K562 (cell line): Measurements from ENCODE around the gene MRAS. TPM values are rescaled to one million over a fixed set of nuclear protein-coding genes. Genes with fewer than 3 reads are reported as not detected.

Experiments used
- ATAC-seq: fragments of 200-7000 bp; cut with Tn5 transposase; 3 replicates; pipeline ENCODE4 v1.9.1; 2020; ENCODE audit warnings: moderate library complexity
- BruUV-seq: library from RNA; stranded (reverse); fragments of 400-500 nt; replicated peaks from 2 replicates; lab custom pipeline; 2021; lab: Mats Ljungman, UMichigan
- CTCF ChIA-PET: fragments of 300-600 bp; formaldehyde crosslinking; extraction: SDS; loops from one replicate; lab custom pipeline; 2021; ENCODE audit warnings: low intra/inter-chr PET ratio; lab: Yijun Ruan, JAX
- POLR2A ChIA-PET: fragments of 300-600, 350-650 bp; sonication (Branson Sonifier 250); formaldehyde crosslinking; extraction: SDS; loops from one replicate; lab custom pipeline; 2021; ENCODE audit warnings: antibody characterized with exemption, inconsistent platforms; lab: Yijun Ruan, JAX
- DNase-seq, 4 experiments: peaks; one replicate each; pipeline versions ENCODE4 v3.0.0 to v3.0.0-alpha.2; 2011 to 2018; ENCODE audit warnings: low spot score in 3 of 4, mixed read lengths in 3 of 4; ENCODE audit errors: extremely low read depth in 1 of 4
- FAIRE-seq: peaks from 2 replicates; lab custom pipeline; 2011; peaks lifted over from hg19 to GRCh38; lab: Jason Lieb, UNC
- H2AFZ ChIP-seq: 2 replicates; pipeline ENCODE4 v1.6.0; 2011; ENCODE audit warnings: low read depth, low read length, control low read depth, inconsistent platforms
- H3K27ac ChIP-seq: fragments of 200-600 bp; 3 replicates; pipeline ENCODE4 v1.8.0; 2011; ENCODE audit warnings: low read depth, mild to moderate bottlenecking, control low read depth, inconsistent platforms, low read length, moderate library complexity, mixed read lengths; ENCODE audit errors: extremely low read depth
- H3K27me3 ChIP-seq, 2 experiments: fragments of 300-600 bp in 1 of 2; 2 replicates in 1 of 2; 3 replicates in 1 of 2; pipeline versions ENCODE4 v1.6.0 to v1.8.0; 2011; ENCODE audit warnings: inconsistent platforms in 2 of 2, low read length in 2 of 2, mild to moderate bottlenecking in 1 of 2, mixed read lengths in 1 of 2, moderate library complexity in 1 of 2; ENCODE audit not compliant: control insufficient read depth in 2 of 2, insufficient read depth in 2 of 2
- H3K36me3 ChIP-seq: fragments of 300-600 bp; 3 replicates; pipeline ENCODE4 v1.8.0; 2011; ENCODE audit warnings: mild to moderate bottlenecking, low read length, inconsistent platforms; ENCODE audit not compliant: control insufficient read depth, insufficient read depth
- H3K4me1 ChIP-seq, 2 experiments: fragments of 200-600 bp in 1 of 2; replicated peaks in 1 of 2; 2 replicates in 1 of 2; 3 replicates in 1 of 2; pipeline versions ENCODE4 v1.5.1 to v1.8.0; 2011; ENCODE audit warnings: inconsistent platforms in 2 of 2, low read length in 2 of 2, mild to moderate bottlenecking in 1 of 2, mixed read lengths in 1 of 2, moderate library complexity in 1 of 2; ENCODE audit not compliant: control insufficient read depth in 2 of 2, insufficient read depth in 2 of 2
- H3K4me2 ChIP-seq: 2 replicates; pipeline ENCODE4 v1.6.1; 2011; ENCODE audit warnings: low read length, control low read depth, inconsistent platforms, mixed read lengths; ENCODE audit not compliant: insufficient read depth
- H3K4me3 ChIP-seq: fragments of 200-600 bp; sonication (generic), shearing (Covaris generic); 2 replicates; pipeline ENCODE4 v1.5.1; 2016; ENCODE audit warnings: control low read depth, inconsistent platforms
- H3K79me2 ChIP-seq: fragments of 200-600 bp; 3 replicates; pipeline ENCODE4 v1.8.0; 2011; ENCODE audit warnings: low read length, inconsistent platforms; ENCODE audit not compliant: control insufficient read depth, insufficient read depth
- H3K9ac ChIP-seq, 2 experiments: 2 replicates each; pipeline versions ENCODE4 v1.6.0 to v1.6.1; 2011; ENCODE audit warnings: low read depth in 2 of 2, low read length in 2 of 2, control low read depth in 1 of 2, inconsistent platforms in 1 of 2, mild to moderate bottlenecking in 1 of 2, mixed read lengths in 1 of 2; ENCODE audit not compliant: insufficient read depth in 1 of 2
- H3K9me1 ChIP-seq: one replicate; pipeline ENCODE4 v1.6.0; 2011; ENCODE audit warnings: inconsistent platforms, mild to moderate bottlenecking, low read length, moderate library complexity; ENCODE audit not compliant: control insufficient read depth, insufficient read depth
- H3K9me3 ChIP-seq: replicated peaks from 2 replicates; pipeline ENCODE4 v1.5.1; 2011; ENCODE audit warnings: low read depth, low read length, inconsistent platforms; ENCODE audit not compliant: control insufficient read depth, insufficient read depth
- H4K20me1 ChIP-seq: replicated peaks from 2 replicates; pipeline ENCODE4 v1.6.1; 2011; ENCODE audit warnings: low read length, inconsistent platforms, mixed read lengths; ENCODE audit not compliant: control insufficient read depth, insufficient read depth
- ETV1 ChIP-seq: fragments of 450-650 bp; conservative IDR thresholded peaks from 2 replicates; pipeline ENCODE4 v1.6.1; 2016; ENCODE audit warnings: missing genetic modification characterization, control low read depth, low read depth, missing compliant biosample characterization
- HMBOX1 ChIP-seq: sonication (generic); IDR thresholded peaks from 2 replicates; pipeline ENCODE4 v1.6.1; 2016
- HMG20B ChIP-seq: fragments of 250-450 bp; sonication (Bioruptor Pico); IDR thresholded peaks from 2 replicates; pipeline ENCODE4 v1.5.0; 2021; ENCODE audit warnings: mild to moderate bottlenecking
- MBD1 ChIP-seq: fragments of 250-450 bp; sonication (Bioruptor Pico); IDR thresholded peaks from 2 replicates; pipeline ENCODE4 v1.8.0; 2022; ENCODE audit warnings: inconsistent platforms
- MCM5 ChIP-seq: fragments of 450-650 bp; IDR thresholded peaks from 2 replicates; pipeline ENCODE4 v1.6.1; 2016; ENCODE audit warnings: low read depth
- NCOA1 ChIP-seq: fragments of 450-650 bp; IDR thresholded peaks from 2 replicates; pipeline ENCODE4 v1.6.1; 2016; ENCODE audit warnings: low read depth
- RHOXF2B ChIP-seq: fragments of 250-450 bp; sonication (Bioruptor Pico); conservative IDR thresholded peaks from 2 replicates; pipeline ENCODE4 v1.5.1; 2021
- SFPQ ChIP-seq: fragments of 200-400 bp; formaldehyde crosslinking; IDR thresholded peaks from 2 replicates; pipeline ENCODE4 v1.6.1; 2017; ENCODE audit warnings: mild to moderate bottlenecking, low read depth, low read length, moderate library complexity
- SRSF3 ChIP-seq: fragments of 200-400 bp; formaldehyde crosslinking; IDR thresholded peaks from 2 replicates; pipeline ENCODE4 v1.6.1; 2016; ENCODE audit warnings: mild to moderate bottlenecking, low read length, moderate library complexity; ENCODE audit not compliant: insufficient read depth
- TCF15 ChIP-seq: fragments of 250-450 bp; sonication (Bioruptor Pico); IDR thresholded peaks from 2 replicates; pipeline ENCODE4 v1.8.0; 2022; ENCODE audit warnings: moderate library complexity, mild to moderate bottlenecking, inconsistent platforms
- TCFL5 ChIP-seq: fragments of 250-450 bp; sonication (Bioruptor Pico); conservative IDR thresholded peaks from 2 replicates; pipeline ENCODE4 v1.6.1; 2021; ENCODE audit warnings: mild to moderate bottlenecking, moderate library complexity, matching md5 sums
- ZNF3 ChIP-seq: fragments of 250-450 bp; sonication (Bioruptor Pico); IDR thresholded peaks from 2 replicates; pipeline ENCODE4 v1.5.0; 2021; ENCODE audit warnings: mild to moderate bottlenecking, moderate library complexity
- WGBS: fragments of 100-300 bp; shearing (Covaris generic); methylation state at CpG from one replicate; pipeline ENCODE4 v1.1.6; 2016; ENCODE audit warnings: low coverage, mixed read lengths; ENCODE audit not compliant: insufficient coverage; ENCODE audit errors: missing lambda C conversion rate; 5-methylcytosine and 5-hydroxymethylcytosine counted together
- in situ Hi-C: fragments of 300-500 bp; cut with MboI; formaldehyde crosslinking; loops from 4 replicates; pipeline ENCODE4 v1.15.0; 2018; ENCODE audit warnings: inconsistent platforms, mixed read lengths
- intact Hi-C: fragments of 100-400 bp; cut with micrococcal nuclease; formaldehyde crosslinking; loops from 2 replicates; pipeline ENCODE4 v1.14.2; 2022
- polyA plus RNA-seq, 8 experiments: library from polyadenylated mRNA; depleted of rRNA in 4 of 8; stranded (reverse) in 5 of 8; unstranded in 3 of 8; fragments of >200 nt; fragmentation: Nextera tagmentation in 2 of 8; fragmentation: Illumina TruSeq in 1 of 8; extraction: Ambion mirVana in 2 of 8; extraction: Trizol in 1 of 8; gene quantifications; 2 replicates each; pipeline versions ENCODE4 v1.2.1 to v1.2.3, GENCODE V29; 2011 to 2014; ENCODE audit warnings: inconsistent platforms in 1 of 8, missing spikeins in 1 of 8
- total RNA-seq, 7 experiments: library from RNA; depleted of rRNA in 6 of 7; stranded (reverse); fragments of >200 nt in 6 of 7; fragmentation: Illumina TruSeq in 2 of 7; extraction: Trizol in 2 of 7; gene quantifications; 2 replicates each; pipeline versions ENCODE4 v1.2.1 to v1.2.3, GENCODE V29; 2011 to 2021; ENCODE audit warnings: low replicate concordance in 1 of 7

MRAS gene
- total and polyA plus RNA-seq, 9 of the 15 experiments (the other 6 are each of a cell fraction or from before 2014, with no cell fraction given), result 1.5 to 10.0 (median 5.0) TPM

GRCh38 chr3:138438896-138439295 is 90.5 kb downstream of the MRAS start:
- Histone ChIP-seq H3K9me3 (no peaks in the 10 kb centered on the region), H3K9me1 (no peaks in the 10 kb centered on the region), H3K4me2 (no peak overlapping the region), H3K79me2 (no peaks in the 10 kb centered on the region), H3K27ac (no peak overlapping the region), H2AFZ (no peak overlapping the region), H3K27me3 (peaks cover 0 to 50% of the 10 kb centered on the region in 2 experiments; a peak in 2 of 5 replicates), H3K4me3 (no peak overlapping the region), H3K4me1 (peaks cover 0 to 10% of the 10 kb centered on the region in 2 experiments)
- ChIA-PET POLR2A (no interaction called here), CTCF (no interaction called here)
- no peak for FAIRE-seq
- in situ Hi-C loops, result no loop called here
- DNase-seq, result no peak
- WGBS, result 0% methylated on average over 10 of the region's 11 CpGs
- no peak for ATAC-seq
- no TSS peak for BruUV-seq
- no peak for TF ChIP-seq MBD1 (CRISPR knock-in tag)
- TF ChIP-seq RHOXF2B, result no peak
- TF ChIP-seq NCOA1, result no peak
- no peak for TF ChIP-seq ETV1 (tag)
- no peak for TF ChIP-seq HMBOX1
- TF ChIP-seq TCF15 (CRISPR knock-in tag), result no peak
- no peak for TF ChIP-seq SFPQ
- TF ChIP-seq MCM5, result no peak
- TF ChIP-seq ZNF3 (CRISPR knock-in tag), result no peak
- TF ChIP-seq HMG20B (CRISPR knock-in tag), result no peak
- no peak for TF ChIP-seq TCFL5 (CRISPR knock-in tag)
- TF ChIP-seq SRSF3, result no peak
- TF ChIP-seq, all 486 proteins: peak for 0
- no peak overlapping the region for H3K9ac ChIP-seq
- no peaks in the 10 kb centered on the region for H4K20me1 ChIP-seq
- no peaks in the 10 kb centered on the region for H3K36me3 ChIP-seq
- intact Hi-C loops, result no loop called here
